ENCODE results near the gene PSMB7.

DNA sequence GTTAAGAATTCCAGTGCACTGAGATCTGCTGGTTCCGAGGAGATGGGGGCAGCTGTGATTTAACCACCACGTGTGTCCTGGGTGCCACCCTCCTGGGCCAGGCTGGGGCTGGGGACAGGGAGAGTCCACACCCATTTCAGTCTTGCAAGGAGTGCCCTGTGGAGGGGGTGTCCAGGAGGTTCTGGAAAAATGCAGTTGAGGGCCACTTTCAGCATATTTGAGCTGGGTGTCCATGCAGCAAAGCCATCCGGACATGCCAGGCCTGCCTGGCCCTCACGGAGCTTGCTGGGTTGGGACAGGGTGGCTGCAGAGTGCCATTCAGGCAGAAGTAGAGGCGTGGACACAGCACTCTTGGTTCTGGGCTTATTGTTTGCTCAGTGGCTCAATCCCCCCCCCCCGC is 89.4 kb downstream of the PSMB7 start:
- TF ChIP-seq, protein P1, sequence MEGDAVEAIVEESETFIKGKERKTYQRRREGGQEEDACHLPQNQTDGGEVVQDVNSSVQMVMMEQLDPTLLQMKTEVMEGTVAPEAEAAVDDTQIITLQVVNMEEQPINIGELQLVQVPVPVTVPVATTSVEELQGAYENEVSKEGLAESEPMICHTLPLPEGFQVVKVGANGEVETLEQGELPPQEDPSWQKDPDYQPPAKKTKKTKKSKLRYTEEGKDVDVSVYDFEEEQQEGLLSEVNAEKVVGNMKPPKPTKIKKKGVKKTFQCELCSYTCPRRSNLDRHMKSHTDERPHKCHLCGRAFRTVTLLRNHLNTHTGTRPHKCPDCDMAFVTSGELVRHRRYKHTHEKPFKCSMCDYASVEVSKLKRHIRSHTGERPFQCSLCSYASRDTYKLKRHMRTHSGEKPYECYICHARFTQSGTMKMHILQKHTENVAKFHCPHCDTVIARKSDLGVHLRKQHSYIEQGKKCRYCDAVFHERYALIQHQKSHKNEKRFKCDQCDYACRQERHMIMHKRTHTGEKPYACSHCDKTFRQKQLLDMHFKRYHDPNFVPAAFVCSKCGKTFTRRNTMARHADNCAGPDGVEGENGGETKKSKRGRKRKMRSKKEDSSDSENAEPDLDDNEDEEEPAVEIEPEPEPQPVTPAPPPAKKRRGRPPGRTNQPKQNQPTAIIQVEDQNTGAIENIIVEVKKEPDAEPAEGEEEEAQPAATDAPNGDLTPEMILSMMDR (IDR thresholded peaks at IDR 0.05; ENCODE audit: control extremely low read depth in 1 of 3, insufficient read depth in 1 of 3, low read depth in 1 of 3, low read length in 3 of 3): no peak
- TF ChIP-seq CEBPB (IDR thresholded peaks at IDR 0.05; ENCODE audit: low read depth, low read length) (no peak), POLR2A (IDR thresholded peaks at IDR 0.05; ENCODE audit: control extremely low read depth in 1 of 2, low read depth in 2 of 2, low read length in 2 of 2) (no peak), CBX5 (IDR thresholded peaks at IDR 0.05; ENCODE audit: low read depth, low read length) (no peak), GABPA (IDR thresholded peaks at IDR 0.05; ENCODE audit: borderline replicate concordance, insufficient read depth, low read length) (no peak), JUN (IDR thresholded peaks at IDR 0.05; ENCODE audit: low read depth, low read length) (no peak), RBBP5 (IDR thresholded peaks at IDR 0.05; ENCODE audit: borderline replicate concordance, low read depth, low read length) (no peak), HDAC6 (IDR thresholded peaks at IDR 0.05; ENCODE audit: low read depth, low read length) (no peak), SP4 (IDR thresholded peaks at IDR 0.05; ENCODE audit: low read length) (no peak), EZH2 (IDR thresholded peaks at IDR 0.05; ENCODE audit: low read depth, low read length, severe bottlenecking) (no peak)

Data from H1 (cell line).